Activated T-cell treated with anti-CD3 and anti-CD28 coated beads for 4 hours (primary cell): ENCODE measurements around the gene CCL14.

Experiments used
- DNase-seq: peaks from one replicate; pipeline ENCODE4 v3.0.0-alpha.2; 2020

Gene CCL14

DNA sequence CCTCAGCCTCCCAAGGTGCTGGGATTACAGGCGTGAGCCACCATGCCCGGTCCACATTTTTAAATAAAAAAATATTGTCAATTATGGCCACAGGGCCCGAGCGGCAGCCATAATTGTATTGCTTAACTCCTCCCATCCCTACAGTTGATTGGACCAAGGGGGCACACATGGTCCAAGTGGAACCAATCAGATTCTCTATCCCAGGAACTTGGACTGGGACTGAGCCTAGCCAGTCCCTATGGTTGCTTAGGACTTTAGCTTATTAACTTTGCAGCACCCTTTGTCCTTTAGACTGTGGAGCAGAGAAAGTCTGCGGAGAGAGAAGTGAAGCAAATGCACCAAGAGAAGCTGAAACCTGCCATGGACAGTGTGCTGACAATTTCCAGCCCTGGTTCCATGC, 50.5 kb downstream of the CCL14 start:
- DNase-seq = no peak

DNA sequence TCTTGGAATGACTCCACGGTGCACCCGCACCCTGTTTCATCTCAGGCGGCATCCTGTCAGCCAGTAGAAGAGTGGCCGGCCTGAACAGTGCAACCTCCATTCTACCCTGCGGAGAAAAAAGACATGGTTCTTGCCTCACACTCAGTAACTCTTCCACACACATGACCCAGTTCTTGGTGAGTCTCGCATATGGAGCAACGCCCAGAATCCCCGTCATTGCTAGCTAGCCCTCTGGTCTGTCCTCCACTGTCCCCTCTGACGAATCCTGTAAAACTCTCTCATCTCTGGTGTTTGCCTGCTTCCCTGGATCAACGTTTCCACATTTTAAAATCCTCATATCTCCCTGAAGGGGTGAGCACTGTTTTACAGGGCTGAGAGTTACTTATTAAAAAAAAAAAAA, 51.8 kb downstream of the CCL14 start:
- no peak for DNase-seq
